ENCODE results near the gene TNXB.
A peak's percentile ranks its signal among the peaks of the same experiment; 100 is the strongest.
"Not testable (repeated sequence)": the region's sequence is repeated elsewhere in the genome, so short reads cannot be mapped to it uniquely, and the experiment has no call there.

Gene TNXB

GRCh38 chr6:32109114-32109764 lies at the start of gene TNXB:
Gene TNXB (minus strand): TSS chr6:32109338. CDS start chr6:32098198, 11,140 bp downstream.
- no peak for DNase-seq

DNA sequence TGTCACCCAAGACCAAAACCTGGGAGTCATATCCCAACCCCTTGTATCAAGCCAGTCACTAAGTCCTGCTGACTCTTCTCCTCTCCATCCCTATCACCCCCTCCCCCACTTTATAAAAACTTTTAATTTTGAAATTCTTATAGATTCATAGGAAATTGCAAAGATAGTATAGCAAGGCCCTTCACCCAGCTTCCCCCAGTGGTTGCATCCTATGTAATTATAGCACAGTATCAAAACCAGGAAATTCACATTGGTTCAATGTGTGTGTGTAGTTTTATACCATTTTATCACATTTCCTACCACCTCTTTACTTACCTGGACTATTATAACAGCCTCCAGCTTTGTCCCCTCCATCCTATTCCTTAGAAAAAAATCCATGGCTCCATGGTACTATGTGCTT lies 48.9 kb upstream of the TNXB start:
- no peak for DNase-seq

DNA sequence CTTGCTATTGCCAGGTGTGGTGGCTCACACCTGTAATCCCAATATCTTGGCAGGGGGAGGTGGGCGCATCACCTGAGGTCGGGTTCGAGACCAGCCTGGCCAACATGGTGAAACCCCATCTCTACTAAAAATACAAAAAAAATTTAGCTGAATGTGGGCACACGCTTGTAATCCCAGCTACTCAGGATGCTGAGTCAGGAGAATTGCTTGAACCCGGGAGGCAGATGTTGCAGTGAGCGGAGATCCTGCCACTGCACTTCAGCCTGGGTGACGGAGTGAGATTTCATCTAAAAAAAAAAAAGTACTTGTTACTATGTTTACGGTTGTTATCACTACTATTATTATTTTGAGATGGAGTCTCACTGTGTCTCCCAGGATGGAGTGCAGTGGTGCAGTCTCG lies 47.8 kb upstream of the TNXB start:
- DNase-seq, result no peak

DNA sequence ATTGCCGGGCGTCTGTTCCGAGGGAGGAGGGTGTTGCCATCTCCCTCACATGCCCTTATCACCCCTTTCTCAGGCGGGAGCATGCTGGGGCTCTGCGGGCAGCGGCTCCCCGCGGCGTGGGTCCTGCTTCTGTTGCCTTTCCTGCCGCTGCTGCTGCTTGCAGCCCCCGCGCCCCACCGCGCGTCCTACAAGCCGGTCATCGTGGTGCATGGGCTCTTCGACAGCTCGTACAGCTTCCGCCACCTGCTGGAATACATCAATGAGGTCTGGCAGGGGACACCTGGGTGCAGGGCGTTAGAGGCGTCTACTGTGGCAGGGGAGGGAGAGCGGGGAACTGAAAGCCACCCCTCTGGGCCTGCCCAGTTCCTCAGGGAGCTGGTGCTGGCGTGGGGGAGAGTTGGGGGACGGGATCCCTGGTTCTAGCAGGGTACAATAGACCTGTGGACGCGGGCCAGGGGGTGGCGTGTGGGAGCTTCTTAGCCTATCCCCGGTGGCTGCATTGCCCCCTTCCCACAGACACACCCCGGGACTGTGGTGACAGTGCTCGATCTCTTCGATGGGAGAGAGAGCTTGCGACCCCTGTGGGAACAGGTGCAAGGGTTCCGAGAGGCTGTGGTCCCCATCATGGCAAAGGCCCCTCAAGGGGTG lies 45.5 kb upstream of the TNXB start:
- DNase-seq, result peak; percentile 91

DNA sequence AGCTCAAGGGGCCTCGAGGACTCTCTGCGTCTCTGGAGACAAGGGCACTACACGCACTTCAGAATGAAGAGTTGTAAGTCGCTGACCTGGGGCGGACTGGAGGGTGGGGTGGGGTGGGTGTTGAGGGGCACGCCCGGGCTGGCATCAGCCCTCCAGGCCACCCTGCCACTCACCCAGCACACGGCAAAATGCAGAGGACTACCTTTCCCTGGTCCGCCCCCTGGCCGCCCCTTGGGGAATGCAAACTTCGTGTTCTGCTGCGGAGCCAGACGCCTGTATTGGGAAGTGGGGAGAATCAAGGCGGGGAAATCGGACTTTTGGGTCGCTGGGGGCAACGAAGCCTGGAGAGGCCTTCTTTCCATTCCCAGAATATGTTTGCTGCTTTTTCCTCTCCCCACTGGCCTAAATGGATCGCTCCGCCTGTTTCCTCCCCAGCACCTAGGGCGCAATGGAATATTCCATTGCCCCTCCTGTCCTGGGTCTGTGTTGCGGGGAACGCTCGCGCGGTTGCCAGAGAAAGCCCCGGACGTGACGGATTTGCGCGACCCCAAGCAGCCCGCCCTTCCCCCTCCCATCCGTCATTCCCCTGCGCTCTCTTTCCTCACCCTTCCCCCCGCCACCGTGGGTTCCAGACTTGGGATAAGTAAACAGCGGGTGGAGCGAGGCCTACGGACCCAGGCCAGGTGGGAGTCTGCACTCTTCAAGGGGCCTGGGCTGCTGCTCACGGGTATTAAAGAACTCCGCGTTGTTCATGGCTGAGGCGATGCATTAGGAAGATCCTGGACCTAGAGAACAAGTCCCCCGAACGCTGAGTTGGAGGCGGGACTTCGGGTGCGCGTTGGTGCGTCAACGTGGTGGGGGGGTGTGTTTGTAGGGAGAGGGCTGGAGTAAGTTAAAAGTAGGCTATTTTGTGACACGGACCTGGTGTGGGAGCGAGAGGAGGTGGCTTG lies 44.7 kb upstream of the TNXB start, which contains the start of gene PPT2:
Gene PPT2, plus strand, starts transcription at position 578 of the 950 bp plus-strand sequence. CDS start 454 bp downstream, outside the sequence.
- DNase-seq, result peak; percentile 96

DNA sequence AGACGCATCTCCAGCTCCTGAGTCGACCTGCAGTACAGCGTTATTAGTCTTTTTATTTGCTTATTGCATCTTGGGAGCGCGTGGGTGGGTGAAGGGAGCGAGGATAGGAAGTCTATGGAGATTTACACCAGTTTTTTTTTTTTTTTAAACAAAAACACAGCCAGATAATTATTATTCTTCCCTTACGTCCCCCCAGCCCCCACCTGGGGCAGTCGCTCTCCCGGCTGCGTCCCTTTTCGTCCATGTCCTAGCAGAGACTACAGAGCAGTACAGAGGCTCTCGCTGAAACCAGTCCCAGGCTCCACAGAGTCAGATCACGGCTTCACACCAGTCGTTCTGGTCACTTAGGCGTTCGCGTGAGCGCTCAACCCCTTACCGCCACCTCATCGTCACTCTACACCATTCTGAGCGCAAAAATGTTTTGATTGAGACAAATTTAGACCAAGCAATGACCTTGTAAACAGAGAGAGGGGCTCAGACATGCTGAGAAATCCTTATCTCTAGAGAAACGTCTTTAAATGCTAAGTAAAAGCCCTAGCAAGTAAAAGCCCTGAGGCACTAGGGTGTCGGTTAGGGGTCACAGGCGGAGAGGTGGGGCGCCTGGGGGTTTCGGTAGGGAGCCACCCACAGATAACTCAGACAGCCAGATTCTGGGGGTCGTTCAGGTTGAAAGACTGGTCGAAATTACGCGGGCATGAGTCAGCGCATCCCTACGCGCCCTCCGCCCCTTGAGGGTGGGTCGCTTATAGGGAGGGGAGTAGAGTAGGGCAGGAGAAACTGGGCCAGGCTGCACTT lies 43.8 kb upstream of the TNXB start:
- DNase-seq, result peak; percentile 85

DNA sequence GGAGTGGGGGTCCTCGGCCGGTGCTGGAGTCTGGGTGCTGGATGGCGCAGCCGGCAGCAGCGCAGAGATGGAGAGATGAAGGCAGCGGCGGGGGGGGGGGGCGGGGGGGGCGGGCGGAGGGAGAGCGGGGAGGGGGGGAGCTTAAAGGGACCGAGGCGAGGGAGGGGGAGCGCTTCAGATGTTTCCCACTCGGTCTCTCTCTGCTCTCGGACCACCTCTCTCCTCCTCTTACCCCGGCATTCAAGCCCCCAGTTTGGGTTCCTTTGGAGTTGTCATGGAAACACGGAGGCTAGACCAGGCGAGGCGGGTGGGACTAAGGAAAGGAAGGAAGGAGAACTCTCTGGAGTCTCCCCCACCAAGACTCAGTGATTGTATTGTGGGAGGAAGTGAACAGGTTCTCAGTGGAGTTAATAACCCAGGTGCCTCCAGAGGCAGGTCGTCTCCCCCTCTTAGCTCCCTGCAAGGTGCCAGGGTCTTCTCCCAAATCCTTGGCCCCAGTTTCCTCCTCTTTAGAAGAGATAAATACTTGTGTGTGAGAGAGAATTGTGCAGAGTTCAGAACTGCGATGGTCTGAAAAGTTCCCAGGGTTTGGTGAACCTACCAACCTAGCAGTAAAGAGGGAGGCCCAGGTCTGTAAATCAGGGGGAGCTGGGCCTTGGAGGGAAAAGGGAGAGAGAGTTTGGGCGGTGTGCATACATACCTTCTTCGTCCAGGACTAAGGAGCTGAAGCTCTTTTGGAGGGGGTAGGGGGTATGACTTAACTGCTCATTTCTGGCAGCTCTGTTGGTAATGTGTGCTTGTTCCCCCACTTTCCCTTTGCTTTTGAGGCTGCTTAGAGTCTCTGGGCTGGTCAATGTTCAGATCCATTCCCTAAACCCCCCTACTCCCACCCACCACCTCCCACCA lies 43.0 kb upstream of the TNXB start, which contains the start of gene PRRT1:
Gene PRRT1, minus strand, starts transcription at position 77 of the 906 bp plus-strand sequence. CDS start 112 bp downstream, outside the sequence.
- DNase-seq, result peak; percentile 75

DNA sequence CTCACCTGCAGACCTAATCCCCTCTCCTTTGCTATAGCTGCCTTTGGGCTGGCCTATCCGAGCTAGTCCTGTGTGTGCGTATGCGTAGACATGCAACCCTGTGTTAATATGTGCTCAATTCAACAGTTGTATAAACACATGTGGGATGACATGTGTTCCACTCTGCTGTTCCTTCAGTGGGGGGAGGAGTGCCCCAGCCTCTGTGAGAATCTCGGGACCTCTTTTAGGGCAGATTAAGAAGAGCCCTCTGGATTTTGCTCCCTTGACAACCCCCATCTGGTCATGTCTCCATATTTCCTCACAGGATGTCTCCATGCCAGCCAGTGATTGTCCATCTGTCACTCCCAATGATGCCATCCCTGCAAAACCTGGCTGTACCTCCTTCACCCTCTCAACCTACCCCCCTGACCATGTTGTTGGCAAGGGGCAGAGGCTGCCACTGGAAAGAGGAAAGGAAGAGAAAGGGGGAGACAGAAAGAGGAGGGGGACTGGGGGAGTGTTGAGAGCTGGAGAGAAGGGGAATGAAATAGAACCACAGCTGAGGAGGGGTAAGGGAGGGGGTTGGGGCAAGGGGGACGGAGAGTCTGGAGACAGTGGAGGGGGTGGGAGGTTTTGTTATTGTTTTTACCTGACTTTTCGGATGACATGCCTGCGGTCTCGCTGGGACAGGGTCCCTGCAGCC lies 42.2 kb upstream of the TNXB start:
- peak; percentile 94 for DNase-seq

- no peak for DNase-seq
These were observed 41.1 kb upstream of the TNXB start for GRCh38 chr6:32149932-32150870.

DNA sequence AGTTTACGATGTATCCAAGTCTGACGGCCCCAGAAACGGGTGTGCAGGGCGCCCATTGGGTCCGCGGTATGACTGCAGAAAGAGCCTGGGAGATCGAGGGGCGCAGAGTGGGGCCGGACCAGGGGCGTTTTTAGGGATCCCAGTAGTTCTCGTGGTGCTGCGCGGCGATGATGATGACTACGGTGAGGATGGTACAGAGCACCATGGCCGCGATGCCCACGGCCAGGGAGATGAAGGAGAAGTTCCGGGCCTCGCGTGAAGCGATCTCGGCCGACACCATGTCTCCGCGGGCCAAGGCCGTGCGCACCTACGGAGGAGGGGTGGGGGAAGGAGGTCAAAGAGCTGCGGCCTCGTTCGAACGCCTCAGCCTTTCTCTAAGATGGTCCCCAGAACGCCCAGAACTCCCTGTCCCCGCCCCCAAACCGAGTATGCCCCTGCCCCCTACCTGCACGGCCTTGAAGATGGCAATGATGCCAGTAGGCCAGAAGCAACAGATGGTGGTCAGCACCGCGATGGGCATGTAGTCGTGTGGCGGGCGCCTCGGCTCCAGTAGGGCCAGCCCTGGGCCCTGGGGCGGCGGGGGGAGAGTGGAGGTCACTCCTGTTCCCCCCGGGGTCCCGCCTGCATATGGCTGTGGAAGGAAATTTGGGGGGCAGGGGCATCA lies 40.1 kb upstream of the TNXB start:
- DNase-seq, result no peak

GRCh38 chr6:32148289-32149091 lies 39.4 kb upstream of the TNXB start:
- no peak for DNase-seq

- DNase-seq, result no peak
These were observed 38.4 kb upstream of the TNXB start for GRCh38 chr6:32147401-32148132.

DNA sequence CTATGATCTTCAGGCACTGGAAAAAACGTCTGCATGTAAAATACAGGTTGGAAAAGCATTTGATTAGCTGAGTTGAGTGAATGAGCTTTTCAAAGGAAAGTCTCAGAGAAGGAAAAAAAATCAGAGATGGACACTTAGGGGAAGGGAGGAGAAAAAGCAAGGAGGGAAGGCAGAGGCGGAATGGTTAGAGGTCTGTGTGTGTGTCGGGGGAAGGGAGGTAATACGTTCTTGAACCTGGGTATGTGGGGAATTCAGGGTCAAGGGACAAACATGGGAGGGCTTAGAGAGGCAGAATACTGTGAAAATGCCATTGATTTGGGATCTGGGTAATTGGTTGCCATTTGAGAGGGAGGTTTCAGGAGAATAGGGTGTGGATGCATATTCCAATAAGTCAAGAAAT lies 37.5 kb upstream of the TNXB start:
- DNase-seq, result no peak

DNA sequence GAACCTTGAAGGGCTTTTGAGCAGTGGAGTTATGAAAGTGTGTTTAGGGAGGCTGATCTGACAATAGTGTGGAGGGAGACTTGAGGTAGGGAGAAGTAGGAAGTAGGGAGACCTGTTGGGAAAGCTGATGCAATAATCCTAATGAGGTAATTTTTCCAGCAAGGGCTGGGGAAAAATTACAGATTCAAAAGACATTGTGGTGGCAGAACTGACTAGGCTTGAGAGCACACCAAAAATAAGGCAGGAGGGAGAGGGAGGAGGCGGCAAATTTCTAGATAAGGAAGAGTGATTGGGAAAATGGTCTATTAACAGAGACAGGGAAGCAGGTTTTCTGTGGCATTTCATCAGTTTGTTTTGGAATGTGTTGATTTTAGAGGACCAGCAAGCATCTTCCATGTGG lies 37.1 kb upstream of the TNXB start:
- no peak for DNase-seq

DNA sequence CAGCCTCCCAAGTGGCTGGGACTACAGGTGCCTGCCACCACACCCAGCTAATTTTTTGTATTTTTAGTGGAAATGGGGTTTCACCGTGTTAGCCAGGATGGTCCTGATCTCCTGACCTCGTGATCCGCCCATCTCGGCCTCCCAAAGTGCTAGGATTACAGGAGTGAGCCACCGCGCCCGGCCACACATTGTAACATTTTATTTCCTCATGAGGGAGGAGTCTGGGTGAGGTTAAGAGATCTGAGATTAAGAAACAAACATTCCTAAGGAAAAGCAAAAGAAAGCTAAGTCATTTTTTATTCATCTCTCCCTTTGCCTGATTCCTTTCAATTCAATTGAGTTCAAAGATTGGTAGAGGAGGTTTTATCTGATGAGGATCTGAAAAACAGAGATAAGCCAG lies 35.1 kb upstream of the TNXB start:
- DNase-seq, result not testable (repeated sequence)

GRCh38 chr6:32140420-32141046 lies 31.4 kb upstream of the TNXB start:
- DNase-seq, result no peak

GRCh38 chr6:32139590-32139989 lies 30.5 kb upstream of the TNXB start:
- no peak for DNase-seq

All from NCI-H82 (cell line).